GM12865 (cell line): ENCODE measurements around the gene ADRA2C.
"Not testable (repeated sequence)": the region's sequence is repeated elsewhere in the genome, so short reads cannot be mapped to it uniquely, and the experiment has no call there.

Experiments
- DNase-seq: peaks from one replicate; pipeline ENCODE4 v3.0.0; 2010; ENCODE audit warnings: low read depth
- H3K4me3 ChIP-seq: 2 replicates; pipeline ENCODE4 v1.5.1; 2011; ENCODE audit warnings: mild to moderate bottlenecking, low read depth, low read length, control low read depth
- TF ChIP-seq, protein P1 (sequence below): IDR thresholded peaks from 2 replicates; pipeline ENCODE4 v1.5.1; 2011; ENCODE audit warnings: low read length, control low read depth, low read depth, inconsistent platforms; ENCODE audit not compliant: insufficient read depth; ENCODE audit errors: missing control alignments

ADRA2C gene

DNA sequence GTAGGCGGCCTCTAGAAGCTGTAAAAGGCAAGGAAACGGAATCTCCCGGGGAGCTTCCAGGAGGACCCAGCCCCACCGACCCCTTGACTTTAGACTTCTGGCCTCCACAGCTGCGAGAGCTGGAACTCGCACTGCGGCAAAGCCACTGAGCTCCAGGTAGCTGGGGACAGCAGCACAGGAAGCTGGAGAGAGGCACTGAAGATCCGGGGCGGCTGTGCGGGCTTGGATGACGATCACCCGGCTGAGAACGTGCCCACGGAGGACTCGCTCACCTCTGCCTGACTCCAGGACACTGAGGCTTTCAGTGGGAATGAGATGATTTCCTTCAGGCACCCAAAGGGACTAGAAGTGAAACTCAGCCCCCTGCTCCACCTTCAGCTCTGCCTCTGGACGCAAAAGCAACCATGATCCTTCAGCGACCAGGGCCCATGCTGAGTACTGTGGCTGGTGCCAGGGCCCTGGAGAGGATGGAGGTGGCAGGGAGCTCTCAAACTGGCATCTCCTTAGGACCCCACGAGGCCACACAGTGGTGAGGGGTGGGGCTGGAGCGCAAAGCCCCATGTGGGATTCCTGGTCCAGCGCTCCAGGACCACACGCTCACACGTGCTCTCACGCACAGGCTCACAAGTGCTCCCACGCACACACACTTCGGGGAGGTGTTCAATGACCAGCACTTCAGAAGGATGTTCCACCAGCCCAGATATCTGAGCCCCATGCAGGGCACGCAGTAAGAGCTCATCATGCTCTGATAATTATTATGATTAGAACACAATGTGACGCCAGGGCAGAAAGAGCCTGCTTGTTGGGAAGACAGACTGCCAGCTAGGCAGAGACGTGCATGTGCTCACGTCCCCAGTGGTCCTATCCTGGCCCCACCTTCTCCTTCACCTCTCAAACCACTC lies 47.2 kb downstream of the ADRA2C start:
- DNase-seq = no peak
- TF ChIP-seq, protein P1, sequence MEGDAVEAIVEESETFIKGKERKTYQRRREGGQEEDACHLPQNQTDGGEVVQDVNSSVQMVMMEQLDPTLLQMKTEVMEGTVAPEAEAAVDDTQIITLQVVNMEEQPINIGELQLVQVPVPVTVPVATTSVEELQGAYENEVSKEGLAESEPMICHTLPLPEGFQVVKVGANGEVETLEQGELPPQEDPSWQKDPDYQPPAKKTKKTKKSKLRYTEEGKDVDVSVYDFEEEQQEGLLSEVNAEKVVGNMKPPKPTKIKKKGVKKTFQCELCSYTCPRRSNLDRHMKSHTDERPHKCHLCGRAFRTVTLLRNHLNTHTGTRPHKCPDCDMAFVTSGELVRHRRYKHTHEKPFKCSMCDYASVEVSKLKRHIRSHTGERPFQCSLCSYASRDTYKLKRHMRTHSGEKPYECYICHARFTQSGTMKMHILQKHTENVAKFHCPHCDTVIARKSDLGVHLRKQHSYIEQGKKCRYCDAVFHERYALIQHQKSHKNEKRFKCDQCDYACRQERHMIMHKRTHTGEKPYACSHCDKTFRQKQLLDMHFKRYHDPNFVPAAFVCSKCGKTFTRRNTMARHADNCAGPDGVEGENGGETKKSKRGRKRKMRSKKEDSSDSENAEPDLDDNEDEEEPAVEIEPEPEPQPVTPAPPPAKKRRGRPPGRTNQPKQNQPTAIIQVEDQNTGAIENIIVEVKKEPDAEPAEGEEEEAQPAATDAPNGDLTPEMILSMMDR = no peak
- H3K4me3 ChIP-seq = no peak overlapping the region

DNA sequence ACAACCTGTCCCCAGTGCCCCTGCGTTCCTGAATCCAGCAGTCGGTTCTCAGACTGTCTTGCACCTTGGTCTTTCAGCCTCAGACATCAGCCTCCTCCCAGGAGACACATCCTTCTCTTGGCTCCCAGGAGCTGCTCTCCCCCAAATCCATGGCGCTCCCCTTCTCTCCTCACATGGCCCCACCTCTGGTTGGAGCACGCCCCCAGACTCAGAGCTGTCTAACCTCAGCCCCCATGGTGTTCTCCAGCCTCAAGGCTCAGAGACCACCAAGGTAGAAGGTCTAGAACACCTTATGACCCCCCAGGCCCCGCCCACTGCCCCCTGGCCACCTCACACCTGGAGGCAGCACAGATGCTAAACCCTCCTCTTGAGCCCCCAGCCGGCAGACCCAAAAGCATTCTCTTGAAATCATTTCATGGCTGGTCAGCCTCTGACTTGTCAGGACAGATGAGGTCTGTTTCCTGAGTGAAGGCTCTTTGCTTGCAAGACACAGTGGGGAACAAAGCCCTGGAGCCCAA lies 47.9 kb downstream of the ADRA2C start:
- no peak for DNase-seq
- TF ChIP-seq, protein P1 = no peak
- H3K4me3 ChIP-seq = no peak overlapping the region

- not testable (repeated sequence) for H3K4me3 ChIP-seq, DNase-seq
These were observed 48.7 kb downstream of the ADRA2C start for GRCh38 chr4:3814838-3815237.

DNA sequence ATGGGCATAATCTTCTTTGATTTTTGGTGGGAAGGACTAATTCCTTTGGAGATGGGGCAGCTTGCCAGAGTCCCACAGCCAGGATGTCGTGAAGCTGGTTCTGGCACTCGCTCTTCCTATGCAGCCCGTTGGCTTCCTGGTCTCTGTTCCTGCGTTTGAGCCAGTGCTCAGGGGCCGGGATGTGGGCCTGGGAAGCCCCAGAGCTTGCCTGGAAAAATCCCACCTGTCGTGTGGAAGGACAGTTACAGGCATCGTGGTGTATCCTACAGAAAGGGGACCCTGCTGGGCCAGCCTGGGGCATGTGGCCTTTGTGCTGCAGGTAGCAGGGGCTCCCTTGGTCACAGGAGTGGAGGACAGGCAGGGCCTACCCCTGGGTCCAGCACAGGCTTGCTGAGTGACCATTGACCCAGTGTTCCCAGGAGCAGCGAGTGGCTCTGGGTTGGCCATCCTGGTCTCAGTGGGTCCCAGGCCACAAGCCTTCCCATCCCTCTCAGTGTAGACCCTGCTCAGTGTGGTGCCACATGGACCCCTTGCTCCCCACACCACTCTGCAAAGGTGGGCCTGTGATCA lies 50.2 kb downstream of the ADRA2C start:
- no peak overlapping the region for H3K4me3 ChIP-seq
- TF ChIP-seq, protein P1 = no peak
- no peak for DNase-seq

- DNase-seq = no peak
- TF ChIP-seq, protein P1 = no peak
- no peak overlapping the region for H3K4me3 ChIP-seq
These were observed 51.1 kb downstream of the ADRA2C start for GRCh38 chr4:3816983-3817960.
